Natural killer cell (primary cell): Measurements from ENCODE around the gene DACT3. TPM values are rescaled to one million over a fixed set of nuclear protein-coding genes. Genes with fewer than 3 reads are reported as not detected.

Experiments used
- ATAC-seq, 3 donors: fragments of 150-1000 bp in 2 of 3; fragments of 200-7000 bp in 1 of 3; cut with Tn5 transposase; 1 replicate in 1 of 3; 2 replicates in 2 of 3; pipeline ENCODE4 v1.10.0; 2021; ENCODE audit warnings: mild to moderate bottlenecking in 2 of 3, moderate library complexity in 2 of 3
- DNase-seq, 2 donors: peaks; one replicate each; pipeline versions ENCODE4 v3.0.0 to v3.0.0-alpha.2; 2013 to 2021; ENCODE audit warnings: mixed read lengths in 1 of 2
- H3K27ac ChIP-seq: one replicate; pipeline ENCODE4 v1.5.1; 2013; ENCODE audit warnings: mild to moderate bottlenecking, low read length
- H3K27me3 ChIP-seq: one replicate; pipeline ENCODE4 v1.6.1; 2013; ENCODE audit warnings: low read length; ENCODE audit not compliant: control insufficient read depth, insufficient read depth
- H3K36me3 ChIP-seq: one replicate; pipeline ENCODE4 v1.6.1; 2013; ENCODE audit warnings: low read length; ENCODE audit not compliant: control insufficient read depth, insufficient read depth
- H3K4me1 ChIP-seq: one replicate; pipeline ENCODE4 v1.6.1; 2013; ENCODE audit warnings: low read length; ENCODE audit not compliant: control insufficient read depth, insufficient read depth
- H3K4me3 ChIP-seq: one replicate; pipeline ENCODE4 v1.5.1; 2013; ENCODE audit warnings: low read length
- H3K9me3 ChIP-seq: one replicate; pipeline ENCODE4 v1.6.1; 2013; ENCODE audit warnings: low read length; ENCODE audit not compliant: control insufficient read depth, insufficient read depth
- H3K27ac Mint-ChIP-seq, 2 donors: one replicate each; pipeline ENCODE4 v1.8.0; 2022; ENCODE audit warnings: mild to moderate bottlenecking in 2 of 2, mixed read lengths in 2 of 2, moderate library complexity in 1 of 2
- H3K27me3 Mint-ChIP-seq, 2 donors: one replicate each; pipeline ENCODE4 v1.8.0; 2022; ENCODE audit warnings: low read depth in 2 of 2, mixed read lengths in 2 of 2
- H3K36me3 Mint-ChIP-seq: one replicate; pipeline ENCODE4 v1.8.0; 2022; ENCODE audit warnings: mixed read lengths
- H3K4me1 Mint-ChIP-seq, 2 donors: one replicate each; pipeline ENCODE4 v1.8.0; 2022; ENCODE audit warnings: mixed read lengths in 2 of 2
- H3K4me3 Mint-ChIP-seq: one replicate; pipeline ENCODE4 v1.8.0; 2022; ENCODE audit warnings: mild to moderate bottlenecking, moderate library complexity, mixed read lengths
- H3K9me3 Mint-ChIP-seq, 2 donors: one replicate each; pipeline ENCODE4 v1.8.0; 2022; ENCODE audit warnings: mixed read lengths in 2 of 2
- CTCF ChIP-seq: fragments of 200-600 bp; IDR thresholded peaks from one replicate; pipeline ENCODE4 v1.8.0; 2022; ENCODE audit warnings: antibody characterized with exemption
- WGBS: methylation state at CpG from one replicate; pipeline ENCODE4 v1.1.7; 2013; ENCODE audit warnings: missing lambda C conversion rate; ENCODE audit not compliant: insufficient coverage; 5-methylcytosine and 5-hydroxymethylcytosine counted together
- intact Hi-C: fragments of 100-400 bp; cut with micrococcal nuclease; formaldehyde crosslinking; loops from one replicate; pipeline ENCODE4 v1.14.2; 2022
- total RNA-seq, 4 donors: library from RNA; stranded (reverse); fragments of 120-200 nt in 1 of 4; gene quantifications; one replicate each; pipeline versions ENCODE4 v1.2.3 to v1.2.4, GENCODE V29; 2013 to 2022

DACT3 gene
- total RNA-seq, 3 donors from 2014 or later (not counting 1 experiment from before 2014, with no cell fraction given), result 0.14 to 0.20 TPM; not detected in 1

- H3K36me3 Mint-ChIP-seq, result peaks cover 10% of the 10 kb centered on the region
- H3K4me3 ChIP-seq, result no peak overlapping the region
- H3K27me3 ChIP-seq, result no peaks in the 10 kb centered on the region
- WGBS, result 97% methylated on average over 2 of the region's 4 CpGs
- no peak for TF ChIP-seq CTCF
- no peaks in the 10 kb centered on the region for H3K27me3 Mint-ChIP-seq
- peaks cover 16 to 35% of the 10 kb centered on the region in 2 donors for H3K4me1 Mint-ChIP-seq
- H3K27ac ChIP-seq, result no peak overlapping the region
- peaks cover 29% of the 10 kb centered on the region for H3K4me1 ChIP-seq
- no peak overlapping the region for H3K4me3 Mint-ChIP-seq
- peaks cover 4% of the 10 kb centered on the region for H3K9me3 ChIP-seq
- H3K36me3 ChIP-seq, result no peaks in the 10 kb centered on the region
- DNase-seq (no peak), ATAC-seq (no peak)
- H3K27ac Mint-ChIP-seq, result peak overlapping the region in 1 of 2 donors; percentile 32
- peaks cover 4% of the 10 kb centered on the region in 2 donors for H3K9me3 Mint-ChIP-seq
- intact Hi-C loops, result no loop called here
Measured at GRCh38 chr19:46598372-46598917, 62.5 kb downstream of the DACT3 start.

Other genes with a start within 250 kb of the DACT3 start
- not detected for gene CCDC8, start 247.6 kb downstream of the DACT3 start, total RNA-seq
- 1 to 10 TPM in 1 of 3 donors, under 1 TPM in 2; 0.55 to 1.2 (median 0.87) TPM for gene PNMA8C, start 232.2 kb downstream of the DACT3 start, total RNA-seq
- not detected for gene PNMA8A, start 189.6 kb downstream of the DACT3 start, total RNA-seq
- gene PNMA8B, start 165.3 kb downstream of the DACT3 start, total RNA-seq, result under 1 TPM in 2 of 3 donors, not detected in 1; 0.08 to 0.09 TPM
- 100 to 1,000 TPM; 218 to 272 (median 235) TPM for gene CALM3, start 59.9 kb downstream of the DACT3 start, total RNA-seq
- gene PTGIR, start 36.1 kb downstream of the DACT3 start, total RNA-seq, result 1 to 10 TPM in 2 of 3 donors, under 1 TPM in 1; 0.75 to 1.4 (median 1.0) TPM
- not detected for gene GNG8, start 25.0 kb downstream of the DACT3 start, total RNA-seq
- 100 to 1,000 TPM; 179 to 216 (median 203) TPM for gene PRKD2, start 55.9 kb upstream of the DACT3 start, total RNA-seq
- 10 to 100 TPM; 19.1 to 23.3 (median 19.8) TPM for gene FKRP, start 84.9 kb upstream of the DACT3 start, total RNA-seq
- 100 to 1,000 TPM; 125 to 152 (median 125) TPM for gene STRN4, start 85.3 kb upstream of the DACT3 start, total RNA-seq
- 10 to 100 TPM; 11.2 to 23.1 (median 18.9) TPM for gene SLC1A5, start 127.4 kb upstream of the DACT3 start, total RNA-seq
- 10 to 100 TPM; 45.0 to 49.1 (median 45.4) TPM for gene AP2S1, start 189.7 kb upstream of the DACT3 start, total RNA-seq
- 10 to 100 TPM; 40.2 to 66.2 (median 48.5) TPM for gene ARHGAP35, start 199.8 kb upstream of the DACT3 start, total RNA-seq